Stimulated activated CD8-positive, alpha-beta memory T cell treated with anti-CD3 and anti-CD28 coated beads, Interleukin-15, amount 100 ng/mL, for 24 hours (primary cell): ENCODE measurements around the gene PLXNC1.

Source experiments
- DNase-seq: peaks from one replicate; pipeline ENCODE4 v3.0.0-alpha.2; 2020; ENCODE audit warnings: low read depth

The PLXNC1 gene

GRCh38 chr12:94157981-94158411, 9.6 kb downstream of the PLXNC1 start:
- no peak for DNase-seq

GRCh38 chr12:94158666-94159065, 10.3 kb downstream of the PLXNC1 start:
- DNase-seq = no peak

GRCh38 chr12:94162108-94162507, 13.7 kb downstream of the PLXNC1 start:
- no peak for DNase-seq

- DNase-seq = no peak
These were observed 15.5 kb downstream of the PLXNC1 start for GRCh38 chr12:94163850-94164249.

GRCh38 chr12:94165138-94165537, 16.8 kb downstream of the PLXNC1 start:
- DNase-seq = no peak

- no peak for DNase-seq
These were observed 17.4 kb downstream of the PLXNC1 start for GRCh38 chr12:94165670-94166364.

GRCh38 chr12:94167071-94167755, 18.8 kb downstream of the PLXNC1 start:
- DNase-seq = no peak

GRCh38 chr12:94167756-94168416, 19.5 kb downstream of the PLXNC1 start:
- DNase-seq = no peak

- DNase-seq = no peak
These were observed 21.1 kb downstream of the PLXNC1 start for GRCh38 chr12:94169495-94169894.

- no peak for DNase-seq
These were observed 21.8 kb downstream of the PLXNC1 start for GRCh38 chr12:94169966-94170689.

GRCh38 chr12:94170690-94171594, 22.6 kb downstream of the PLXNC1 start:
- no peak for DNase-seq

- no peak for DNase-seq
These were observed 23.2 kb downstream of the PLXNC1 start for GRCh38 chr12:94171595-94171930.

- no peak for DNase-seq
These were observed 23.7 kb downstream of the PLXNC1 start for GRCh38 chr12:94172031-94172430.

GRCh38 chr12:94172973-94173372, 24.6 kb downstream of the PLXNC1 start:
- DNase-seq = no peak

GRCh38 chr12:94173660-94174265, 25.4 kb downstream of the PLXNC1 start:
- no peak for DNase-seq

GRCh38 chr12:94174576-94174975, 26.2 kb downstream of the PLXNC1 start:
- DNase-seq = no peak

GRCh38 chr12:94175763-94176668, 27.6 kb downstream of the PLXNC1 start:
- DNase-seq = no peak

GRCh38 chr12:94178054-94178453, 29.7 kb downstream of the PLXNC1 start:
- no peak for DNase-seq

- DNase-seq = no peak
These were observed 30.5 kb downstream of the PLXNC1 start for GRCh38 chr12:94178882-94179281.

- DNase-seq = no peak
These were observed 31.3 kb downstream of the PLXNC1 start for GRCh38 chr12:94179723-94180122.
